Measurements from ENCODE around the gene PBX3.

- TF ChIP-seq POLR2A (IDR thresholded peaks at IDR 0.05; ENCODE audit: low read depth, low read length), result no peak
- no peak for TF ChIP-seq POLR2AphosphoS5 (IDR thresholded peaks at IDR 0.05; ENCODE audit: low read depth, low read length)
- TF ChIP-seq SPI1 (IDR thresholded peaks at IDR 0.05; ENCODE audit: low read depth, low read length), result no peak
- no peak for TF ChIP-seq TAF1 (IDR thresholded peaks at IDR 0.05; ENCODE audit: low read depth, low read length)
- no peak for TF ChIP-seq POU2F2 (IDR thresholded peaks at IDR 0.05; ENCODE audit: low read depth, low read length)
These were observed 98.2 kb downstream of the PBX3 start for GRCh38 chr9:125845271-125845808.
